22Rv1 (cell line): Measurements from ENCODE around the gene GREB1.

Experiments
- H3K27ac ChIP-seq: fragments of 450-650 bp; 2 replicates; pipeline ENCODE4 v1.5.1; 2017
- CTCF ChIP-seq: fragments of 450-650 bp; IDR thresholded peaks from 2 replicates; pipeline ENCODE4 v1.5.1; 2017; ENCODE audit warnings: mild to moderate bottlenecking
- ZFX ChIP-seq: fragments of 450-650 bp; IDR thresholded peaks from 2 replicates; pipeline ENCODE4 v1.6.1; 2017; ENCODE audit warnings: antibody characterized with exemption, borderline replicate concordance

The GREB1 gene

GRCh38 chr2:11602563-11603204 is 68.8 kb downstream of the GREB1 start:
- H3K27ac ChIP-seq, result no peak overlapping the region
- TF ChIP-seq ZFX, result no peak
- TF ChIP-seq CTCF, result no peak

- H3K27ac ChIP-seq, result no peak overlapping the region
- TF ChIP-seq CTCF, result no peak
- no peak for TF ChIP-seq ZFX
These were observed 76.9 kb downstream of the GREB1 start for GRCh38 chr2:11610624-11611242.

GRCh38 chr2:11611251-11611650 is 77.4 kb downstream of the GREB1 start:
- TF ChIP-seq CTCF, result no peak
- TF ChIP-seq ZFX, result no peak

GRCh38 chr2:11612553-11613215 is 78.8 kb downstream of the GREB1 start:
- no peak for TF ChIP-seq ZFX
- TF ChIP-seq CTCF, result no peak
- no peak overlapping the region for H3K27ac ChIP-seq

More at GRCh38 chr2:11611251-11611650, 77.4 kb downstream of the GREB1 start:
- H3K27ac ChIP-seq, result no peak overlapping the region

- no peak overlapping the region for H3K27ac ChIP-seq
- no peak for TF ChIP-seq ZFX
- TF ChIP-seq CTCF, result no peak
These were observed 79.5 kb downstream of the GREB1 start for GRCh38 chr2:11613297-11613696.

- H3K27ac ChIP-seq, result no peak overlapping the region
- TF ChIP-seq CTCF (no peak), ZFX (no peak)
These were observed 81.4 kb downstream of the GREB1 start for GRCh38 chr2:11615209-11615608.

- TF ChIP-seq CTCF (no peak), ZFX (no peak)
- no peak overlapping the region for H3K27ac ChIP-seq
These were observed 82.3 kb downstream of the GREB1 start for GRCh38 chr2:11616097-11616687.
